GM21528 (cell line): ENCODE results near the gene ASPSCR1.

ENCODE experiments used
- ATAC-seq: cut with Tn5 transposase; IDR thresholded peaks from one replicate; pipeline ENCODE4 v1.9.1; 2021; ENCODE audit warnings: mild to moderate bottlenecking, moderate library complexity; ENCODE audit not compliant: unreplicated experiment, low FRiP score

Gene ASPSCR1

GRCh38 chr17:82050761-82051641 lies 73.6 kb downstream of the ASPSCR1 start:
- peak; percentile 14 for ATAC-seq

GRCh38 chr17:82051776-82052637 lies 74.6 kb downstream of the ASPSCR1 start, which contains the start of the genes GPS1 and RFNG:
GPS1 (plus strand) TSS chr17:82051898; CDS start chr17:82051932, 34 bp downstream.
RFNG (minus strand) TSS chr17:82051811; CDS start chr17:82051766, 45 bp downstream.
- peak; percentile 61 for ATAC-seq

GRCh38 chr17:82052638-82053059 lies 75.2 kb downstream of the ASPSCR1 start:
- no peak for ATAC-seq

GRCh38 chr17:82053130-82053529 lies 75.7 kb downstream of the ASPSCR1 start:
- ATAC-seq: no peak

- no peak for ATAC-seq
Observed at GRCh38 chr17:82053556-82054263, 76.3 kb downstream of the ASPSCR1 start.

- no peak for ATAC-seq
Observed at GRCh38 chr17:82054351-82055022, 77.1 kb downstream of the ASPSCR1 start.

- ATAC-seq: no peak
Observed at GRCh38 chr17:82055023-82055964, 77.9 kb downstream of the ASPSCR1 start.

GRCh38 chr17:82055965-82056728 lies 78.7 kb downstream of the ASPSCR1 start:
- ATAC-seq: no peak

GRCh38 chr17:82056729-82057621 lies 79.5 kb downstream of the ASPSCR1 start:
- ATAC-seq: no peak

- no peak for ATAC-seq
Observed at GRCh38 chr17:82058230-82058854, 80.9 kb downstream of the ASPSCR1 start.

GRCh38 chr17:82058855-82059249 lies 81.4 kb downstream of the ASPSCR1 start:
- no peak for ATAC-seq

GRCh38 chr17:82059272-82060000 lies 82.0 kb downstream of the ASPSCR1 start:
- no peak for ATAC-seq

- ATAC-seq: no peak
Observed at GRCh38 chr17:82060001-82060380, 82.6 kb downstream of the ASPSCR1 start.

GRCh38 chr17:82060614-82061013 lies 83.2 kb downstream of the ASPSCR1 start:
- no peak for ATAC-seq

GRCh38 chr17:82061047-82061925 lies 83.9 kb downstream of the ASPSCR1 start:
- no peak for ATAC-seq
